ENCODE results near the gene PLA2G2D.

The PLA2G2D gene

DNA sequence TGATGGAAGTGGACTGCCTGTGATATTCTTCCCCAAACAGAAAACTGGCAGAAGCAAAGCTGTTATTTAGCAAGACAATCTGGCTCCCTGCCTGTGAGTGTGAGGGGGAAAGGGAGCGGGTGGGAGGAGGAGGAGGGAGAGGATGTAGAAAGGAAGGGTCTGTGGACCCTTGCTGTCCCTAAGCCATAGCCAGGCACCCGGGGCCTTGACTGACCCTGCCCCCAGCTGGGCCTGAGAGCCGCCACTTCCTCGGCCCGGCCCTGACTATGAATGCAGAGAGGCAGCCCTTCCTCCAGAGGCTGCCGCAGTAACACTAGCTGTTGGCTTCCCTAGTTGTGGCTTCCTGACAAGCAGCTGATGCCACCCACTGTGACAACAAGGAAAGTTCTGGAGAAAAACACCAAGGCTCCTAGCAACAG, 33.7 kb upstream of the PLA2G2D start:
- Histone ChIP-seq H3K27me3 (ENCODE audit: insufficient read depth, poor library complexity, severe bottlenecking) (no peaks in the 10 kb centered on the region), H3K4me3 (replicated peaks; ENCODE audit: insufficient read depth, low read length) (no peak overlapping the region), H3K27ac (replicated peaks) (peak overlapping the region; percentile 84)
- DNase-seq (ENCODE audit: low read depth in 1 of 2, low spot score in 1 of 2) = peak; percentile 61 to 66
- TF ChIP-seq REST (IDR thresholded peaks at IDR 0.05; ENCODE audit: insufficient replicate concordance, low read depth) (no peak), SPI1 (IDR thresholded peaks at IDR 0.05; ENCODE audit: borderline replicate concordance, low read depth) (no peak), POLR2AphosphoS5 (IDR thresholded peaks at IDR 0.05; ENCODE audit: low read depth) (no peak; the same call in 1 of the 2 replicates), GABPA (IDR thresholded peaks at IDR 0.05; ENCODE audit: low read depth) (no peak)
- TF ChIP-seq, protein P1, sequence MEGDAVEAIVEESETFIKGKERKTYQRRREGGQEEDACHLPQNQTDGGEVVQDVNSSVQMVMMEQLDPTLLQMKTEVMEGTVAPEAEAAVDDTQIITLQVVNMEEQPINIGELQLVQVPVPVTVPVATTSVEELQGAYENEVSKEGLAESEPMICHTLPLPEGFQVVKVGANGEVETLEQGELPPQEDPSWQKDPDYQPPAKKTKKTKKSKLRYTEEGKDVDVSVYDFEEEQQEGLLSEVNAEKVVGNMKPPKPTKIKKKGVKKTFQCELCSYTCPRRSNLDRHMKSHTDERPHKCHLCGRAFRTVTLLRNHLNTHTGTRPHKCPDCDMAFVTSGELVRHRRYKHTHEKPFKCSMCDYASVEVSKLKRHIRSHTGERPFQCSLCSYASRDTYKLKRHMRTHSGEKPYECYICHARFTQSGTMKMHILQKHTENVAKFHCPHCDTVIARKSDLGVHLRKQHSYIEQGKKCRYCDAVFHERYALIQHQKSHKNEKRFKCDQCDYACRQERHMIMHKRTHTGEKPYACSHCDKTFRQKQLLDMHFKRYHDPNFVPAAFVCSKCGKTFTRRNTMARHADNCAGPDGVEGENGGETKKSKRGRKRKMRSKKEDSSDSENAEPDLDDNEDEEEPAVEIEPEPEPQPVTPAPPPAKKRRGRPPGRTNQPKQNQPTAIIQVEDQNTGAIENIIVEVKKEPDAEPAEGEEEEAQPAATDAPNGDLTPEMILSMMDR (IDR thresholded peaks at IDR 0.05; ENCODE audit: insufficient read depth, low read length) = no peak

- Histone ChIP-seq H3K4me3 (replicated peaks; ENCODE audit: insufficient read depth, low read length) (no peak overlapping the region), H3K27me3 (ENCODE audit: insufficient read depth, poor library complexity, severe bottlenecking) (no peaks in the 10 kb centered on the region), H3K27ac (replicated peaks) (peak overlapping the region; percentile 84)
- DNase-seq (ENCODE audit: low read depth in 1 of 2, low spot score in 1 of 2) = no peak
- TF ChIP-seq POLR2AphosphoS5 (IDR thresholded peaks at IDR 0.05; ENCODE audit: low read depth) (no peak), REST (IDR thresholded peaks at IDR 0.05; ENCODE audit: insufficient replicate concordance, low read depth) (no peak), GABPA (IDR thresholded peaks at IDR 0.05; ENCODE audit: low read depth) (no peak), SPI1 (IDR thresholded peaks at IDR 0.05; ENCODE audit: borderline replicate concordance, low read depth) (no peak)
- TF ChIP-seq, protein P1 (IDR thresholded peaks at IDR 0.05; ENCODE audit: insufficient read depth, low read length) = no peak
Observed at GRCh38 chr1:20152599-20152930, 33.2 kb upstream of the PLA2G2D start.

DNA sequence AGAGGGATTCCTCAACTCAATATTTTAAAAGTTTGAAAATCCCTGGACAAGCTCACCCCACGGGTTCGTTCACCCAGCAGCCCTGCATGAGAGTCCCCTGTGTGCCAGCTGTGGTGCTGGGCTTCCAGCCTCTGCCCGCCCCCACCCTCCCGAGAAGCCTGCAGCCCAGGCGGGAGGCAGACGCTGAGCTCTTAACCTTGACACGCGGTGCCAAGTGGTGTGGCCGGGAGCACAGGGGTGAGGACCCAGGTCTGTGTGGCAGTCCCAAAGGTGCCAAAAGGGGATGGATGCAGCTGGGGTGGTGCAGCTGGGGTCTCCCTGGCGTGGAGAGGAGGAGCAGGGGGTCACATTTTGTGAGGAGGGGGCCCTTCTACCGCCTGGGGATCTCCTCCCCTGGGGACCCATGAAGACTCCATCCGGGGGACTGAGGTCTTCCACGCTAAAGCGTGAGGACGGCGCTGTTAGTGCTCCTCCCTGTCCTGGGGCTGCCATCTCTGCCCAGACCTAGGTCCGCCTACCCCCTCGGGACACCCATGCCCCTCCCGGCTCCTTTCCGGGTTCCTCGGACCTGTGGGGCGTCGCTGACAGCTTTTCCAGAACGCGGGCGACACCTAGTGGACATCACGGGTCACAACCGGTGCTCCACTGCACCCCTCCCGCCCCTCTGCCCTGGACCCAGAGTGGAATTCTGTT, 32.7 kb upstream of the PLA2G2D start:
- Histone ChIP-seq H3K4me3 (replicated peaks; ENCODE audit: insufficient read depth, low read length) (peak overlapping the region; percentile 33), H3K27ac (replicated peaks) (peak overlapping the region; percentile 84), H3K27me3 (ENCODE audit: insufficient read depth, poor library complexity, severe bottlenecking) (no peaks in the 10 kb centered on the region)
- DNase-seq (ENCODE audit: low read depth in 1 of 2, low spot score in 1 of 2) = peak; percentile 79 to 81
- TF ChIP-seq POLR2AphosphoS5 (IDR thresholded peaks at IDR 0.05; ENCODE audit: low read depth) = no peak
- TF ChIP-seq, protein P1 (IDR thresholded peaks at IDR 0.05; ENCODE audit: insufficient read depth, low read length) = peak; percentile 70

DNA sequence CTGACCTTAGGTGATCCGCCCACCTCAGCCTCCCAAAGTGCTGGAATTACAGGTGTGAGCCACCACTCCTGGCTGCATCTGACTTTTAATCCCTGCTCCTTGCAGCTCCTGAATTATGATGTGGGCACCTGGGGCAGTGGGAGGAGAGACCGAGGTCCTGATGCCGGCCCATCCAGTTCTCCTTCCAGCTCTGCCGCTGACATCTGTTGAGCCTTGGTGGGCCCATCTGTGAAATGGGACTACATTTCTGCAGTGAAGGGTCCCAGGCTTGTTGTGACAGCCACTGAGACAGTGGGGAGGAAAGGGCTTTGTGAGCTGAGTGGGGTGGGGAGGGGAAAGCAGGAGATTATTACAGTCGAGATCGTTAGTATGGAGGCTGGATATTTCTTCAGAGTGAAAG, 31.6 kb upstream of the PLA2G2D start:
- Histone ChIP-seq H3K27ac (replicated peaks) (no peak overlapping the region), H3K4me3 (replicated peaks; ENCODE audit: insufficient read depth, low read length) (no peak overlapping the region), H3K27me3 (ENCODE audit: insufficient read depth, poor library complexity, severe bottlenecking) (no peaks in the 10 kb centered on the region)
- TF ChIP-seq GABPA (IDR thresholded peaks at IDR 0.05; ENCODE audit: low read depth) (no peak), SPI1 (IDR thresholded peaks at IDR 0.05; ENCODE audit: borderline replicate concordance, low read depth) (no peak), POLR2AphosphoS5 (IDR thresholded peaks at IDR 0.05; ENCODE audit: low read depth) (no peak), REST (IDR thresholded peaks at IDR 0.05; ENCODE audit: insufficient replicate concordance, low read depth) (no peak)
- TF ChIP-seq, protein P1 (IDR thresholded peaks at IDR 0.05; ENCODE audit: insufficient read depth, low read length) = no peak
- no peak for DNase-seq (ENCODE audit: low read depth in 1 of 2, low spot score in 1 of 2)

Data from HL-60 (cell line).